ENCODE measurements around the gene ERBB3.

- TF ChIP-seq SPI1 (IDR thresholded peaks at IDR 0.05; ENCODE audit: borderline replicate concordance, low read depth) (no peak), REST (IDR thresholded peaks at IDR 0.05; ENCODE audit: insufficient replicate concordance, low read depth) (no peak), GABPA (IDR thresholded peaks at IDR 0.05; ENCODE audit: low read depth) (no peak), POLR2AphosphoS5 (IDR thresholded peaks at IDR 0.05; ENCODE audit: low read depth) (no peak)
- TF ChIP-seq, protein P1, sequence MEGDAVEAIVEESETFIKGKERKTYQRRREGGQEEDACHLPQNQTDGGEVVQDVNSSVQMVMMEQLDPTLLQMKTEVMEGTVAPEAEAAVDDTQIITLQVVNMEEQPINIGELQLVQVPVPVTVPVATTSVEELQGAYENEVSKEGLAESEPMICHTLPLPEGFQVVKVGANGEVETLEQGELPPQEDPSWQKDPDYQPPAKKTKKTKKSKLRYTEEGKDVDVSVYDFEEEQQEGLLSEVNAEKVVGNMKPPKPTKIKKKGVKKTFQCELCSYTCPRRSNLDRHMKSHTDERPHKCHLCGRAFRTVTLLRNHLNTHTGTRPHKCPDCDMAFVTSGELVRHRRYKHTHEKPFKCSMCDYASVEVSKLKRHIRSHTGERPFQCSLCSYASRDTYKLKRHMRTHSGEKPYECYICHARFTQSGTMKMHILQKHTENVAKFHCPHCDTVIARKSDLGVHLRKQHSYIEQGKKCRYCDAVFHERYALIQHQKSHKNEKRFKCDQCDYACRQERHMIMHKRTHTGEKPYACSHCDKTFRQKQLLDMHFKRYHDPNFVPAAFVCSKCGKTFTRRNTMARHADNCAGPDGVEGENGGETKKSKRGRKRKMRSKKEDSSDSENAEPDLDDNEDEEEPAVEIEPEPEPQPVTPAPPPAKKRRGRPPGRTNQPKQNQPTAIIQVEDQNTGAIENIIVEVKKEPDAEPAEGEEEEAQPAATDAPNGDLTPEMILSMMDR (IDR thresholded peaks at IDR 0.05; ENCODE audit: insufficient read depth, low read length) = peak; percentile 45
Observed at GRCh38 chr12:56084958-56085543, 5.1 kb downstream of the ERBB3 start.

Measured in HL-60 (cell line).